ENCODE results near the gene HABP4. TPM values are rescaled to one million over a fixed set of nuclear protein-coding genes. Genes with fewer than 3 reads are reported as not detected.
A peak's percentile ranks its signal among the peaks of the same experiment; 100 is the strongest.

The HABP4 gene
- total RNA-seq, 1 experiment from 2014 or later: 15.7 TPM

DNA sequence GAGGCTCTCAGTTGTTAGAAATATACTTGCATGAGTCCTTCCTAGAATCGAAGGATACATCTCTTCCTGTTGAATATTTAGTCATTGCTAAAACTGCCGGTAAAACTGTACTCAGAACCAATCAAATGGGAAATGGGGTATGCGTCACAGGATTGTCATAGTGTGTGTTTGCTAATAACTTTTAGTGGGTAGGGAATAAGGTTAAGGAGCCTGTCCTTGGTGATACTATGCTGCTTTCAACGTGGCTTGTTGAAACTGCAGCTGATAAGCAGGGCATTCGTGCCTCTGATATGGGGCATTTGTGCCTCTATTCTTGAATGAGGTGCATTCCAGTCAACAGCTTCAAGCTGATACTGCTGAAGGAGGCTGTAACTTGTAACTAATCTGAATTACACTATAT is 26.6 kb downstream of the HABP4 start:
- peak; percentile 35 for DNase-seq (ENCODE audit: low read depth)

- DNase-seq (ENCODE audit: low read depth): peak; percentile 42
Measured at GRCh38 chr9:96478829-96479371, 28.9 kb downstream of the HABP4 start.

GRCh38 chr9:96480736-96481135 is 30.8 kb downstream of the HABP4 start:
- DNase-seq (ENCODE audit: low read depth): no peak

- DNase-seq (ENCODE audit: low read depth): no peak
Measured at GRCh38 chr9:96482476-96482875, 32.5 kb downstream of the HABP4 start.

DNA sequence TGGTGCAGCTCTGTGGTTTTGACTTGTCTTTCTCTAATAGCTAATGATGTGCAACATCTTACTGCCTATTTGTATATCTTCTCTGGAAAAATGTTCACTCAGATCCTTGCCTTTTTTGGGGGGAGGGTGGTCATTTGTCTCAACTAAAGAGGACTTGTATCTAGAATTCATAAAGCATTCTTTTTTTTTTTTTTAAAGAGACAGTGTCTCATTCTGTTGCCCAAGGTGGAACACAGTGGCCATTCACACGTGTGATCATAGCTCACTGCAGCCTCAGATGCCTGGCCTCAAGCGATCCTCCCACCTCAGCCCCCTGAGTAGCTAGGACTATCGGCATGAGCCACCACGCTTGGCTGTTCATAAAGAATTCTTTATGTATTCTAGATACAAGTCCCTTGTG is 33.2 kb downstream of the HABP4 start:
- DNase-seq (ENCODE audit: low read depth): no peak

GRCh38 chr9:96483733-96484390 is 33.9 kb downstream of the HABP4 start:
- no peak for DNase-seq (ENCODE audit: low read depth)

DNA sequence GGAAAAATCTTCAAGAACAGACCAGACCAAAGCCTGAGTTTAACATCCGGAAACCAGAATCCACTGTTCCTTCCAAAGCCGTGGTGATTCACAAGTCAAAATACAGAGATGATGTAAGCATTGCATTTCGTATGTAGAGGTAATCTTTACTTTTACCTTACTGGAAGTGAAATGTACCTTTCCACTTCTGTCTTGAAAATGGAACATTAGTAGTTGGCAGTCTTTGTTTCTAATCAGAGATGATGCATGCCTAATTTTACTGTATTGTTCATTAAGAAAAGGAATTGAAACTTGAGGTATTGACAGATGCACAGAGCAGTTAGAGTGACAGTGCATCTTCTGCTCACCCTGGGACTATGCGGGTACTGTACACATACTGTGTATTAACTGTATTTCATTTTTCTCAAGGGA is 34.6 kb downstream of the HABP4 start:
- DNase-seq (ENCODE audit: low read depth): no peak

- no peak for DNase-seq (ENCODE audit: low read depth)
Measured at GRCh38 chr9:96485280-96485679, 35.3 kb downstream of the HABP4 start.

DNA sequence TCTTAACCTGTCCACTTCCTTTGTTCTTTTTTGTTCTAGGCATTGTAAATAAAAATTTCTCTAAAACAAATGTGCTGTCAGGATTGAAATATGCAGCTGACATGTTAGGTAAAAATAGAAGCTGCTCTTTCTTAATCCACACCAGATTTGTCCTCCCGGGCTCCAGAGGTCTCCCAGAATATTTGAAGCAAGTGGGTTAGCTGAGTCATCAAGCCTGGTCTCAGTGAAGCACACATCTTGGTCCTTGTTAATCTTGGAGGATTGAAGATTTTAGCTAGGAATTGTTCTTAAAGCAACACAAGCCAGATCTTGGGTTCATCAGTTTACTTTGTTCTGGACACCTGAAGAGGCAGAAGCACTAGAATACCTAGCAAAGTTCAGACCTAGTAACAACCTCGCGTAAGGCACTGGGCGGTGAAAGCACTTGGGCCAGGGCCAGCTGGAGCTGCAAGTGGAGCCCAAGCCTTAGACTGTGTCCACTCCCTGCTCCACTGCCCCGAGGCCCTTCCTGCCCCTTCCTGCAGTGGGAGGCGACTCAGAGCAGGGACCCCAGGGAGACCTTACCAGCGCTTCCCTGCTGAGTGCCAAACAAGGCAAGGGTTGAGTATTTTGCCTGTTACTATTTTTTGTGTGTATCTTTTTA is 36.5 kb downstream of the HABP4 start:
- DNase-seq (ENCODE audit: low read depth): peak; percentile 26

DNA sequence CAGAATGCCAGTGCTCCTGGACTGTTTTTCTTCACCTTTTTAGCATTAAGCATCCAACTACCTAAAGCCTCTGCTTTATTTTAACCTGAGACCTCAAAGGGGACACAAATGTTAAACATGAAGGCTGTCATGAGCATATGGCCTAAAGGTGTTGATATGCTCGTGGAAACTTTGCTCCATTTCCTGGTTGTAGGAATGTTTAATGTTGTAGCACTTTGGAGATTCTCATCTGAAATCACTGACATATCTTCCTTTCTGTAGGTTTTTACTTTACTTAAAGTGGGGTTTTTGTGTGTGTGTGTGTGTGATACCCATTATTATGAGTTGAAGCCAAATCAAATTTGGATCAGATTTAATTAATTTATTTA is 37.0 kb downstream of the HABP4 start:
- no peak for DNase-seq (ENCODE audit: low read depth)

- peak; percentile 59 for DNase-seq (ENCODE audit: low read depth)
Measured at GRCh38 chr9:96487949-96488348, 38.0 kb downstream of the HABP4 start.

DNA sequence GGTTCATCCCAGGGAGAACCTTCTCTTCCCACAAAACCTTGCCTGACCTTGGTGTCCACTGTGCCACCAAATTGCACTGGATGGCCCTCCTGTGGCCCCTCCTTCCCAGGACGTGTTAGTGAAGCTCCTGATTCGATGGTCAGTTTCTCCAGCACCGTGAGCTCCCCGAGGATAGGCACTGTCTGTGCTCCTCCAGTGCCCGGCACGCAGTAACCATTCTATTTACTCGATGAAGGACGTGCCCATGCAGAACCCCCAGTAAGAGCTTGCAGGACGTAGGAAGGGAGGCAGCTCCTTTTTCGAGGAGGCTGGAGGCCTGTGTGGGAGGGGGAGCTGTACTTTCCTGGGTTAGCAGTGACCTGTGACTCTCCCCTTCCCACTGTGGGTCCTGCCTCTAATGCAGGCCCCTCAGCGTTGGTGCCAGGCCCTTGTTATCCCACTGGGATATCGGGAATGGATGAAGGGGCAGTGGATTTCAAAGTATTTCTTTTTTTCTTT is 39.6 kb downstream of the HABP4 start:
- DNase-seq (ENCODE audit: low read depth): no peak

- no peak for DNase-seq (ENCODE audit: low read depth)
Measured at GRCh38 chr9:96490534-96491078, 40.6 kb downstream of the HABP4 start.

- no peak for DNase-seq (ENCODE audit: low read depth)
Measured at GRCh38 chr9:96491079-96491879, 41.3 kb downstream of the HABP4 start.

- DNase-seq (ENCODE audit: low read depth): no peak
Measured at GRCh38 chr9:96491880-96492525, 42.0 kb downstream of the HABP4 start.

DNA sequence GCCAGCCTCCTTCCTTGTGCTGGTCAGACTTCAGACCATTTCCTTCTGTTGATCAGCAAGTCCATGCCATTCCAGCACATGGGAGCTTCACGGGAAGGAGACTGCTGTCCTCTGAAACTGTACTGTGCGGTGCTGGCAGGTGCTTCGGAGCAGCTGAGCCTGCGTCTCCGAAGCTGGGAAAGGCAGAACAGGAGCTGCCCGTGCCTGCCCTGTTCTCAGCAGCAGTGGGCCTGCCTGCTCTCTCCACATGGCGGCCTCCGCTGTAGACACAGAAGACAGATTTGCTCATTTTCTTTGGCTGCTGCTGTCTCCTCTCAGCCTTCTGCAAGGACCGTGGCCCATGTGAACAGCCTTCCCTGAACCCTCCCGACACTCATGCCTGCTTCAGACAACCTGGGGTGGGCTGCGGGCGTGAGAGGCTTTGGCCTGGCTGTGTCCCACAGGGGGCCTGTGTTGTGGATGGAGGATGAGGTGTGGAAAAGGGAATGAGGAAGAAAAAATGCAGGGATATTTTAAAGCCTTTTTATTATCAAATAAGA is 43.1 kb downstream of the HABP4 start:
- DNase-seq (ENCODE audit: low read depth): no peak

DNA sequence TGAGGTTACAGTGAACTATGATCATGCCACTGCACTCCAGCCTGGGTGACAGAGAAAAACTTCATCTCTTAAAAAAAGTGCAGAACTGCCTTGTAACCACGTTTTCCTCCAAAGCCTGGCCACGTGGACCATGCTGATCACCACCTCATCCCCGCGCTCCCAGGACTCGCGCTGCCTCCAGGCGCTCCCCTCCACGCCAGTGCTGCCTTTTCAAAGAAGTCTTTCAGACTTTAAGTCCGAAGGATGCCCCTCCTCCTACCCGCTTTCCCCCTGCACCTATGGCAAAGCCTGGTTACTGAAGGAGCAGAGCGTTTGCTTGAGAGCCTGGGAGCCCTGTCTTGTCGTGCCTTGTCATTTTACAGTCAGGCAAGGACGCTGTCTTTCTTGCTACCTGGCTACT is 43.8 kb downstream of the HABP4 start:
- no peak for DNase-seq (ENCODE audit: low read depth)

GRCh38 chr9:96494215-96494800 is 44.3 kb downstream of the HABP4 start:
- no peak for DNase-seq (ENCODE audit: low read depth)

GRCh38 chr9:96495341-96495740 is 45.4 kb downstream of the HABP4 start:
- peak; percentile 42 for DNase-seq (ENCODE audit: low read depth)

GRCh38 chr9:96496368-96497116 is 46.6 kb downstream of the HABP4 start:
- no peak for DNase-seq (ENCODE audit: low read depth)

- DNase-seq (ENCODE audit: low read depth): no peak
Measured at GRCh38 chr9:96497117-96497399, 47.1 kb downstream of the HABP4 start.

Data from Daoy (cell line).